Measurements from ENCODE around the gene XXYLT1. TPM values are rescaled to one million over a fixed set of nuclear protein-coding genes. Genes with fewer than 3 reads are reported as not detected.

The XXYLT1 gene
- total RNA-seq, 2 experiments from 2014 or later, result 5.4 to 5.7 TPM

DNA sequence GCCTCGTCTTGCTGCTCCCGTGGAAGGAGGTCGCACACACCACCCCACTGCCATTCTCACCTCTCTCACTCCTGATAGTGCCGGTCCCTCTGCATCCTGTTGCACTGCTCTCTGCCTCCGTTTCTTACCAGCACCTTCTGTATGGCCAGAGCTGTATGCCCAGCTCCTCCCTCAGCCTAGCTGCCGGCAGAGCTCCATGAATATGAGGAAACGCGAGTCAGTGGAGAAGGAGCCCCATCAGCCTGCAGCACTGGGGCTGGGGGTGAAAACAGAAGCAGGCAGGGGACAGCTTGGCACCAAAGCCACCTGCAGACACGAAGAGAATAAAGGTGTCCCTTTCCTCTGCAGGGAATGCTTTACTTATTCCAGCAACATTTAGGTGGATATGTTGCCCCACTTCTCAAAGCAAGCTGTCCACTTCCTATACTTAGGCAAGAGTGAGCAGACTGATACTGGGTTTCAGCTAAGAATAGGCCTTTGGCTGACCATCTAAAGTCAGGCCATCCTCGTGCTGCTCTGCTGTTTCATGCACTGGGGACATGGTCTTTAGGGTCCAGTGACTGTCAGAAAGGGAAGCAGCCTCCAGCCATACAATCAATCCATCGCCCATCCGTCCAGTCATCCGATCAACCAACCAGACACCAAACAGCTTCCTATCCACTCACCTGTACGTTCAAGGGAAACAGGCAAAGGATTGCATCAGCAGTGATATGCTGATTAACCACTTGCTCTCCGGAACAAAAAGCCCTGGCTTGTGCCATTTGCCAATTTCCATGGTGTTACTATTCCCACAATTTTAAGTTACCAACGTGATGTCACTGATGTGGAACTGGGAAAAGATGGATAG lies 222.7 kb downstream of the XXYLT1 start:
- ChIA-PET CTCF (interaction anchor here (0.7 kb wide), 1 partner anchor 9 kb away, joined by 4 read pairs; no protein-coding TSS in a partner anchor), POLR2A (no interaction called here)
- Mint-ChIP-seq H3K27me3 (peaks cover 3% of the 10 kb centered on the region), H3K4me3 (no peak overlapping the region), H3K9me3 (ENCODE audit: low read depth) (no peaks in the 10 kb centered on the region), H3K36me3 (ENCODE audit: low read depth) (no peaks in the 10 kb centered on the region), H3K27ac (no peak overlapping the region), H3K4me1 (no peaks in the 10 kb centered on the region)
- DNase-seq (no peak), ATAC-seq (no peak)
- intact Hi-C loops (cut with DNase I, micrococcal nuclease), result no loop called here

DNA sequence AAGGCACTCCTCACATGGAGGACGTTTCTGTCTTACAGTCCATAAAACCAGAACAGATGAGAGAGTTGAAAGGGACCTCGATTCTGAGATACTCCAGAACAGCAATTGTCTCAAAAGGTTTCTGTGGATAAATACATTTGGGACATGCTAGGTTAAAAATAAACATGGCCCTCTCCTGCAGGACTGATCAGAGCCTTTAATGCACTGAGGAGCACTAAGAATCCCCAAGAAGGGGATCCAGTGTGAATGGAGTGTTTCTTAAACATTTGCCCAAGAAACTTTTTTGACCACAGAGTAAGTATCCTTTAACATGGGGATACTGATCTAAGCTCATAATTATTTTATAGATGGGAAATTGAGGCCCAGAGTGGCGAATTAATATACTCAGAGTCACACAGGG lies 223.4 kb downstream of the XXYLT1 start:
- H3K36me3 Mint-ChIP-seq (ENCODE audit: low read depth), result no peaks in the 10 kb centered on the region

DNA sequence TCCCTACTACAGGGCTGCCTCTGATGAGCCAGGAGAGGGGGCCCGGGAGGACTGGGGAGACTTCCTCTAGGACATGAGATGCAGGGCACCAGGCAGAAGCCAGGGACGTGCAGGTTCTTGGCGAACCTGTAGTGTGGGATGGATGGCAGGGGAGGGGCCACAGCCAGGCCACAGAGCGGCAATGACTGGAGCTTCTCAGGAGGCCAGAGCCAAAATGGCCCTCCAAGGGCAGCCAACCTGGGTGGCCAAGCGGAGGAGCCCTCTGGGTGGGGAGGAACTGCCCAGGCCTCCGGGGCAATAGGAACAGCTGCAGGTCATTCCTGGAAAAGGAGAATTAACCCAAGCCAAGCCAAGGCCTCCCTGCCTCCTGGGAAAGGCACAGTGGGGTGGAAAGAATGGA lies 224.5 kb downstream of the XXYLT1 start:
- Mint-ChIP-seq H3K4me3 (no peak overlapping the region), H3K36me3 (ENCODE audit: low read depth) (no peaks in the 10 kb centered on the region), H3K27me3 (no peaks in the 10 kb centered on the region), H3K27ac (no peak overlapping the region), H3K9me3 (ENCODE audit: low read depth) (no peaks in the 10 kb centered on the region), H3K4me1 (no peaks in the 10 kb centered on the region)
- POLR2A ChIA-PET, result interaction anchor here (1.0 kb wide), 1 partner anchor 21 kb away, joined by 3 read pairs; no protein-coding TSS in a partner anchor
- CTCF ChIA-PET, result no interaction called here
- DNase-seq (no peak), ATAC-seq (no peak)
- intact Hi-C loops (cut with DNase I, micrococcal nuclease), result no loop called here

More for the DNA sequence above, 223.4 kb downstream of the XXYLT1 start:
- Mint-ChIP-seq H3K9me3 (ENCODE audit: low read depth) (no peaks in the 10 kb centered on the region), H3K27ac (no peak overlapping the region), H3K4me1 (no peaks in the 10 kb centered on the region), H3K27me3 (no peaks in the 10 kb centered on the region), H3K4me3 (no peak overlapping the region)
- CTCF ChIA-PET, result interaction anchor here (0.7 kb wide), 1 partner anchor 8 kb away, joined by 4 read pairs; no protein-coding TSS in a partner anchor
- no peak for DNase-seq
- ATAC-seq, result no peak
- POLR2A ChIA-PET, result no interaction called here
- intact Hi-C loops (cut with DNase I, micrococcal nuclease), result no loop called here

DNA sequence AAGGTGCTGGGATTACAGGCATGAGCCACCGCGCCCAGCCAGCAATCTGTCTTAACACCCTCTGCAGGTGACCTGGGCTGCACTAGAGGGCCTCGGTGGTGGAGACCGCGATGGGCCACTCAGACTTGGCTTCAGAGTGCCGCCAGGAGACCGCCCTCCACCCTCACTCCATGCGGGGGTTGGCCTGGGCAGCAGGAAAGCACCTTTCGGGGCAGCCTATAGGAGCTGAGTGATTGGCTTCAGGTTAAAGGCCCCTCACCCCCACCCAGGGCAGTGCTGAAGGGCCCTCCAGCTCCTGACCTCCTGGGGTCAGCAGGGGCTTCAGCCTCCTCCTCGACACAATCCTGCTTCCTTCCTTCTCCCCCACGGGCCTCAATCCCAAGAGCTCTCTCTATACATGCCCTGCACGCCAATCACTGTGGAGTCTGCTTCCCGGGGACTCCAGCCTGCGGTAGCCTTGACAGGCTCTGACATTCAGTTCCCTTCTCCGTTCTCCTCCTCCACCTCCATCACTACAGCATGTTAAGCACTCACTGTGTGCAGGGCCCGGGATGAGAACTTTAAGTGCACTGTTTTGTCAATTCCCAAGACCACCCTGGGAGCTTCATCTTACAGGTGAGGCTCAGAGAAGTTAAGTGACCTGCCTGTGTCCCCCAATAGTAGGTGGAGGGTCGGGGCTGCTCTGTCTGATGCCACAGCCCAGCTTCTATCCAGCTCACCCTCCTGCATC lies 225.3 kb downstream of the XXYLT1 start:
- intact Hi-C loops (cut with DNase I, micrococcal nuclease), result no loop called here
- CTCF ChIA-PET, result no interaction called here

DNA sequence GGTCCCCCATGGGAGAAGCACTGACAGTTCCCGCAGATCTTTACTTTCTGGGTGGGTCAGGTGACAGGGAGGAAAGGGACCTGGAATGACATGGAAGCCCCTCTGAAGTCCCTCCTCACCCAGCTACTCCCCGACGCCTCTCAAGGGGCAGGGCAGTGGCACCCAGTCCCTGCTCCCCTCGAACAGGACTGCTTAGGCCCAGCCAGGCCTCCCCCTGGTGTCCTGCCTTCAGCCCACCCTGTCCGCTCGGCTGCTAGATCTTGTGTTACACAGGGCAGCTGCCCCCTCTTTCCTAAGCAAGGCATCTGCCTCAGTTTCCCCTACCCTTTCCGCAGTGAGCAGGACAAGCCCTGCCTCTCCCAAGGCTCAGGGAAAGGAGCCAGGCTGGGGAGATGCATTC lies 226.5 kb downstream of the XXYLT1 start:
- DNase-seq (no peak), ATAC-seq (no peak)
- no peaks in the 10 kb centered on the region for H3K4me1 Mint-ChIP-seq
- intact Hi-C loops (cut with DNase I, micrococcal nuclease), result no loop called here
- H3K36me3 Mint-ChIP-seq (ENCODE audit: low read depth), result no peaks in the 10 kb centered on the region
- POLR2A ChIA-PET, result no interaction called here
- CTCF ChIA-PET, result no interaction called here
- no peaks in the 10 kb centered on the region for H3K27me3 Mint-ChIP-seq
- no peak overlapping the region for H3K27ac Mint-ChIP-seq
- no peaks in the 10 kb centered on the region for H3K9me3 Mint-ChIP-seq (ENCODE audit: low read depth)
- no peak overlapping the region for H3K4me3 Mint-ChIP-seq

More for the DNA sequence above, 225.3 kb downstream of the XXYLT1 start:
- no peaks in the 10 kb centered on the region for H3K36me3 Mint-ChIP-seq (ENCODE audit: low read depth)
- POLR2A ChIA-PET, result interaction anchor here (1.0 kb wide), 1 partner anchor 20 kb away, joined by 3 read pairs; no protein-coding TSS in a partner anchor
- DNase-seq (no peak), ATAC-seq (no peak)
- no peak overlapping the region for H3K4me3 Mint-ChIP-seq
- H3K4me1 Mint-ChIP-seq, result no peaks in the 10 kb centered on the region
- no peaks in the 10 kb centered on the region for H3K9me3 Mint-ChIP-seq (ENCODE audit: low read depth)
- H3K27ac Mint-ChIP-seq, result no peak overlapping the region
- no peaks in the 10 kb centered on the region for H3K27me3 Mint-ChIP-seq

DNA sequence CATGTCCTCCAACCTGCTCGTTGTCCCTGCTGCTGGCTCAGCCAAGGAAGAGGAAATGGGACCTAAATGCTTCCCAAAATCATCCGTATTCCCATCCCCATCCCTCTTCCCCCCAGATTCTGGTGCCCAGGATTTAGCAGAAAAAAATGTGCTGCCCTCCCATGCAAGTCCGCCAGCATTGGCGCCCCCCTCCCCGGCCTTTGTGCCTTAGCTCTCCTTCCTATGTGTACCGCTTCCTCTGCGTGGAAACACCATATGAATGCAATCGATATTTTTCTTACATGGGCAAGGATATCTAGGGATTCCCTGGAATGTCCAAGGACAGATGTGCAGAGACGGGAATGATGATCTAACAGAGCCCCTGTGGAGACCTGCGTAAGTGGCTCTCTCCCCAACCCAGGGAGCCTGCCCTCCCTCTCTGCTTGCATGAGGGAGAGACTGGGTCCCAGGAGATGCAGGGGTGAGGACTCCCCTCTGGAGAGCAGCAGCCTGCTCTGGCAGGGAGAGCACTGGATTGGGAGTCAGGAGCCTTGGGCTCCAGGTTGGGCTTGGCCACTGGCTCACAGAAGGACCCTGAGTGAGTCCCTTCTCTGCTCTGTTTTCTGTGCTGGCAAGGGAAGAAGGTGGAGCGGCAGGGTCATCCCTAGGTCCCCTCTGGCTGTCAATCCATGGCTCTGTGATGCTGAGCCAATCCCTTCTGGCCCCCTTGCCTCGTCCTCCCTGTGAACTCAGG lies 227.2 kb downstream of the XXYLT1 start:
- Mint-ChIP-seq H3K4me3 (no peak overlapping the region), H3K9me3 (ENCODE audit: low read depth) (no peaks in the 10 kb centered on the region), H3K36me3 (ENCODE audit: low read depth) (no peaks in the 10 kb centered on the region), H3K27me3 (no peaks in the 10 kb centered on the region), H3K27ac (no peak overlapping the region), H3K4me1 (no peaks in the 10 kb centered on the region)
- intact Hi-C loops (cut with DNase I, micrococcal nuclease), result no loop called here
- CTCF ChIA-PET, result interaction anchor here (0.7 kb wide), 1 partner anchor 264 kb away, joined by 4 read pairs; no protein-coding TSS in a partner anchor
- DNase-seq (no peak), ATAC-seq (no peak)
- POLR2A ChIA-PET, result no interaction called here

DNA sequence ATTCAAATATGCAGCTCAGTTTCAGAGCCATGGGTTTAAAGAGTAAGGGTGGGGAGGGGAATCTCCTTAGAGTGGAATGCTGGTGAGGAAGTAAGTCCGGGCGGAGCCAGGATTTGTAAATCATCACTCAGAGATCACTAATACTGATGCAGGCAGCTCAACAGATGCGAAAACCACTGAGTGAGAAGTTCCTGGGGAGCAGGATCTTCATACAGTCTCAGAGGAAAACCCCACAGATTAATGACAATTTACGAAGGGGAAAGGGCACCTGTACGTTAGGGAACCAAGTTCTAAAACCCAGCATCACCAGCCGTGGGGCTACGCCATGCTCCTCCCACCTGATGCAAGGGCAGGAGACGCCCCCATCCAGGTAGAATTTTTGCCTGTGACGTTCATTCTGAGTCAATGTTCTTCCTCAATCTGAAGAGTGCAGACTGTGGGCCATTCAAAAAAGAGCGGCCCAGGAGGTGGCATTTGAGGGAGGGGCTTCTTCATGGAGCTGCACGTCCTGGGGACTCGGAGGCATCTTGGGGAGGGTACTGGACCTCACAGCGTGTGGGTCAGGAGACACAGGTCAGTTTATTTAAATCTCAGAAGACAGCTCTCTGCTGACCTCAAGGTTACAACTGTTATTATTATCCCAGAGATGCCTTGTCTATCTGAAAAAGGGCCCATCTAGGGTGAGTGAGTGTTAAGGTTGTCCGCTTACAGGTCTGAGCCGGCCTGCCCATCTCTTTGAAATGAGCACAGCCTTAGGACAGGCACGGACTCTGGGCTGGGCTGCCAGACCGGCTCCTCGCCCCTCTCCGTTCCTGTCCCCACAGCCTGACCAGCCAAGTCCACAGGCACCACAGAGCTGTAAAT lies 228.0 kb downstream of the XXYLT1 start:
- POLR2A ChIA-PET, result interaction anchor here (0.7 kb wide), 1 partner anchor 435 kb away, joined by 3 read pairs; no protein-coding TSS in a partner anchor
- intact Hi-C loops (cut with DNase I, micrococcal nuclease), result no loop called here
- Mint-ChIP-seq H3K9me3 (ENCODE audit: low read depth) (no peaks in the 10 kb centered on the region), H3K27ac (no peak overlapping the region), H3K4me1 (no peaks in the 10 kb centered on the region), H3K4me3 (no peak overlapping the region), H3K36me3 (ENCODE audit: low read depth) (no peaks in the 10 kb centered on the region), H3K27me3 (no peaks in the 10 kb centered on the region)
- CTCF ChIA-PET, result interaction anchor here (0.7 to 1.3 kb wide), 2 partner anchors 24 to 263 kb away, joined by 3 to 4 read pairs; no protein-coding TSS in a partner anchor
- DNase-seq, result no peak
- no peak for ATAC-seq

DNA sequence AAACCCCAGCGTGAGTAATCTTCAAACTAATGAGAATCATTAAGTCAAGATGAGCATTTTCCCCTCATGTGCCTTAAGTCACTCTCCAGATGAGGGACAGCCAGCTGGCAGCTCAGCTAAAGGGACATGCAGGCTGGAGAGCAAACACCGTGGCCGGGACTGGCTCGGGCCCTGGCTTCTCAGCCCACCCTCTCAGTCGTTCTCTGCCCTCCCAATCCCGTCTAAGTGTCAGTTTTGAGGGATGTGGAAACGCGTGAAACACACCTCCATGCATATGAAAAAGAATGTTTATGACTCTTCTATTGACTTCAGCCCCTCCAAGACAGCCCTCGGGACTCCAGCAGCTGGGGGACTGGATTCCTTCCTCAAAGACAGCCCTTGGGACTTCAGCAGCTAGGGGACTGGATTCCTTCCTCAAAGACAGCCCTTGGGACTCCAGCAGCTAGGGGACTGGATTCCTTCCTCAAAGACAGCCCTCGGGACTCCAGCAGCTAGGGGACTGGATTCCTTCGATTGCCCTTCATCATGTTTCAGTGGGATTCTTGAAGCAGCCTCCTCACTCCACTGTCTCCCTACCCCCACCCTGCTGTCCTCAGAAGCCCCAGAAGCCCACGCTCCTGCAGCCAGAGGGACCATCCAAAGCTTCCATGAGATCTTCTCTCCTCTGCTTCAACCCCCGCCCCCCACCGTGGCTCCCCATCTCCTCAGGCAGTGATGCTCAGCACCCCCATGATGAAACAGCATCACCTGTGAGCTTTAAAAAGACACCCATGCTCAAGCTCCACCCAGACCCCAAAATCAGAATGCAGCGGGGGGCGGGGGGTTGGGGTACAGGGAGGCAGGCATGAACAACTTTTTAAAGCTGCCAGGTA lies 228.9 kb downstream of the XXYLT1 start:
- intact Hi-C loops (cut with DNase I, micrococcal nuclease), result no loop called here
- ChIA-PET CTCF (interaction anchor here (1.3 kb wide), 1 partner anchor 23 kb away, joined by 3 read pairs; no protein-coding TSS in a partner anchor), POLR2A (interaction anchor here (0.7 kb wide), 1 partner anchor 434 kb away, joined by 3 read pairs; no protein-coding TSS in a partner anchor)
- H3K27ac Mint-ChIP-seq, result no peak overlapping the region
- ATAC-seq (no peak), DNase-seq (no peak)
- H3K4me1 Mint-ChIP-seq, result no peaks in the 10 kb centered on the region
- H3K9me3 Mint-ChIP-seq (ENCODE audit: low read depth), result no peaks in the 10 kb centered on the region
- H3K27me3 Mint-ChIP-seq, result no peaks in the 10 kb centered on the region
- H3K4me3 Mint-ChIP-seq, result no peak overlapping the region
- H3K36me3 Mint-ChIP-seq (ENCODE audit: low read depth), result no peaks in the 10 kb centered on the region

DNA sequence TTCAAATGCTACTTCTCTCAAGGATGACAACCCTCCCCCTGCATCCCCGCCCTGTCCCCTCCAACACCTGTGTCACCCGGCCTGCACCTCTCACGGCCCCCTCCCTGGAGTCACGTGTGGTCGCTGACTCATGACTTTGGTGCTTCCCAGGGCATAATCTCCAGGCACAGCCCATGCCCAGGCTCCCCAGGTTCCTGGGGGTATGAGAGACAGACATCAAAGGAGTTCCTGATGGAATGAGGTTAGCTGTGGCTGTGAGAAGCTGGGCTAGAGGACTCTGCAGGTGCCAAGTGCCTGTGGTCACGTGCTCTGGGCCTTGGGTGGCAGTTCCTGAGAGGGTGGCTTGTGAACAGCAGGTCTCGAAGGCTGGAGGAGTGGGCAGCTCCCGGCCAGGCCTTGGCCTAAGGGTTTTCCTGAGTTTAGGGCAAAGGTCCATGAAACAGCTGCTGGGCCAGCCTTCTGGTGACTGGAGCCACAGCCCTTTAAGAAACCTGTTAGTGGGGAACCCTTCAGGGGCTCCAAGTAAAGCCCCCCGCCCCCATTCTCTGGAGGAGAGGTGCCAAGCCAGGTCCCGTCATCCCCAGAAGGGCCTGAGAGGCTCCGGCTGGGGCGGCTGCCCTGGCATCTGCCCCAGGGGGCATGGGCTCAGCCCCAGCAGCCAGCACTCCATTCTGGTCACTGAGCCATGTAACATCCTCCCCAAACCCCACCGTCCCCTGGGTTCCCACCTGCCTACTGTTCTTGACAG lies 230.0 kb downstream of the XXYLT1 start:
- Mint-ChIP-seq H3K27me3 (no peaks in the 10 kb centered on the region), H3K9me3 (ENCODE audit: low read depth) (no peaks in the 10 kb centered on the region), H3K27ac (no peak overlapping the region), H3K36me3 (ENCODE audit: low read depth) (no peaks in the 10 kb centered on the region), H3K4me3 (no peak overlapping the region), H3K4me1 (no peaks in the 10 kb centered on the region)
- CTCF ChIA-PET, result no interaction called here
- intact Hi-C loops (cut with DNase I, micrococcal nuclease), result no loop called here
- ATAC-seq (no peak), DNase-seq (no peak)
- POLR2A ChIA-PET, result no interaction called here
